ENCODE measurements around the gene REV1.

Gene REV1

GRCh38 chr2:99524056-99524455, 34.2 kb upstream of the REV1 start:
- TF ChIP-seq CSRNP3 (CRISPR knock-in tag; IDR thresholded peaks at IDR 0.05) (no peak), ZFP3 (CRISPR knock-in tag; IDR thresholded peaks at IDR 0.05) (no peak), ESRRG (CRISPR knock-in tag; IDR thresholded peaks at IDR 0.05) (no peak), TSHZ2 (CRISPR knock-in tag; IDR thresholded peaks at IDR 0.05) (no peak), GLIS3 (CRISPR knock-in tag; IDR thresholded peaks at IDR 0.05) (no peak), RARB (CRISPR knock-in tag; IDR thresholded peaks at IDR 0.05) (no peak), PPARA (CRISPR knock-in tag; IDR thresholded peaks at IDR 0.05; ENCODE audit: borderline replicate concordance) (no peak), CREB5 (CRISPR knock-in tag; IDR thresholded peaks at IDR 0.05; ENCODE audit: low read depth) (no peak), BACH2 (CRISPR knock-in tag; IDR thresholded peaks at IDR 0.05; ENCODE audit: borderline replicate concordance) (no peak)
- ATAC-seq, result no peak

DNA sequence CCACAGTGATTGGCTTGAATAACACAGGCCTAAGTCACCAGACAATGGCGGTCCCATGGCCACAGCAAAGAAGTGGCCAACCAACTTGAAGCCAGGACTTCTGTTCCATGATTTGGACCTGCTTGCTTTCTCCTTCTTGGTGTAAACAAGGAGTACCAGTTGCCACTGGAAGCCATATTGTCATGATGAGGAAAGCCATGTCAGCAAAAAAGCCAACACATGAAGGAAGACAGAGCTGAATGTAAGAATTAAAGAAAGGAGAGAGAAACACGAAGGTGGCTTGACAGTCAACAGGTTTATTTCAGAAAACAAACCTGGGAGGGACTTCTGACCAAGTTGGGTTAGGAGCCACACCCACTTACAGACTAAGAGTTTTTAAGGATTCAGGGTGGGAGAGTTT, 32.3 kb upstream of the REV1 start:
- TF ChIP-seq CSDC2 (CRISPR knock-in tag; IDR thresholded peaks at IDR 0.05) (no peak), ISL1 (CRISPR knock-in tag; IDR thresholded peaks at IDR 0.05) (no peak), ZFP3 (CRISPR knock-in tag; IDR thresholded peaks at IDR 0.05) (no peak), ARNTL (CRISPR knock-in tag; IDR thresholded peaks at IDR 0.05; ENCODE audit: borderline replicate concordance, low read depth) (no peak), ZNF565 (CRISPR knock-in tag; conservative IDR thresholded peaks at IDR 0.05; ENCODE audit: low read depth) (no peak), CREB5 (CRISPR knock-in tag; IDR thresholded peaks at IDR 0.05; ENCODE audit: low read depth) (no peak), ZFP30 (CRISPR knock-in tag; IDR thresholded peaks at IDR 0.05) (no peak), OSR1 (CRISPR knock-in tag; IDR thresholded peaks at IDR 0.05) (no peak), BACH2 (CRISPR knock-in tag; IDR thresholded peaks at IDR 0.05; ENCODE audit: borderline replicate concordance) (no peak), TOX (CRISPR knock-in tag; IDR thresholded peaks at IDR 0.05; ENCODE audit: borderline replicate concordance) (no peak), GLIS3 (CRISPR knock-in tag; IDR thresholded peaks at IDR 0.05) (no peak), ZC3H10 (CRISPR knock-in tag; IDR thresholded peaks at IDR 0.05) (no peak), ZNF70 (CRISPR knock-in tag; IDR thresholded peaks at IDR 0.05) (no peak), ESRRG (CRISPR knock-in tag; IDR thresholded peaks at IDR 0.05) (no peak), PPARA (CRISPR knock-in tag; IDR thresholded peaks at IDR 0.05; ENCODE audit: borderline replicate concordance) (no peak), TCF4 (CRISPR knock-in tag; IDR thresholded peaks at IDR 0.05; ENCODE audit: borderline replicate concordance) (no peak), SNAI2 (CRISPR knock-in tag; IDR thresholded peaks at IDR 0.05) (no peak), TSHZ2 (CRISPR knock-in tag; IDR thresholded peaks at IDR 0.05) (no peak)
- TF ChIP-seq, protein P1, sequence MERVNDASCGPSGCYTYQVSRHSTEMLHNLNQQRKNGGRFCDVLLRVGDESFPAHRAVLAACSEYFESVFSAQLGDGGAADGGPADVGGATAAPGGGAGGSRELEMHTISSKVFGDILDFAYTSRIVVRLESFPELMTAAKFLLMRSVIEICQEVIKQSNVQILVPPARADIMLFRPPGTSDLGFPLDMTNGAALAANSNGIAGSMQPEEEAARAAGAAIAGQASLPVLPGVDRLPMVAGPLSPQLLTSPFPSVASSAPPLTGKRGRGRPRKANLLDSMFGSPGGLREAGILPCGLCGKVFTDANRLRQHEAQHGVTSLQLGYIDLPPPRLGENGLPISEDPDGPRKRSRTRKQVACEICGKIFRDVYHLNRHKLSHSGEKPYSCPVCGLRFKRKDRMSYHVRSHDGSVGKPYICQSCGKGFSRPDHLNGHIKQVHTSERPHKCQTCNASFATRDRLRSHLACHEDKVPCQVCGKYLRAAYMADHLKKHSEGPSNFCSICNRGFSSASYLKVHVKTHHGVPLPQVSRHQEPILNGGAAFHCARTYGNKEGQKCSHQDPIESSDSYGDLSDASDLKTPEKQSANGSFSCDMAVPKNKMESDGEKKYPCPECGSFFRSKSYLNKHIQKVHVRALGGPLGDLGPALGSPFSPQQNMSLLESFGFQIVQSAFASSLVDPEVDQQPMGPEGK (CRISPR knock-in tag; IDR thresholded peaks at IDR 0.05; ENCODE audit: borderline replicate concordance), result no peak
- TF ChIP-seq, protein P2, sequence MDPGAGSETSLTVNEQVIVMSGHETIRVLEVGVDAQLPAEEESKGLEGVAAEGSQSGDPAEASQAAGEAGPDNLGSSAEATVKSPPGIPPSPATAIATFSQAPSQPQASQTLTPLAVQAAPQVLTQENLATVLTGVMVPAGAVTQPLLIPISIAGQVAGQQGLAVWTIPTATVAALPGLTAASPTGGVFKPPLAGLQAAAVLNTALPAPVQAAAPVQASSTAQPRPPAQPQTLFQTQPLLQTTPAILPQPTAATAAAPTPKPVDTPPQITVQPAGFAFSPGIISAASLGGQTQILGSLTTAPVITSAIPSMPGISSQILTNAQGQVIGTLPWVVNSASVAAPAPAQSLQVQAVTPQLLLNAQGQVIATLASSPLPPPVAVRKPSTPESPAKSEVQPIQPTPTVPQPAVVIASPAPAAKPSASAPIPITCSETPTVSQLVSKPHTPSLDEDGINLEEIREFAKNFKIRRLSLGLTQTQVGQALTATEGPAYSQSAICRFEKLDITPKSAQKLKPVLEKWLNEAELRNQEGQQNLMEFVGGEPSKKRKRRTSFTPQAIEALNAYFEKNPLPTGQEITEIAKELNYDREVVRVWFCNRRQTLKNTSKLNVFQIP (CRISPR knock-in tag; IDR thresholded peaks at IDR 0.05; ENCODE audit: borderline replicate concordance, low read depth), result no peak
- ATAC-seq, result no peak
